NCI-H748 treated with DMSO at 0.1 percent for 48 hours (cell line): ENCODE measurements around the gene UVSSA.
"Not testable (repeated sequence)": the region's sequence is repeated elsewhere in the genome, so short reads cannot be mapped to it uniquely, and the experiment has no call there.

Source experiments
- DNase-seq: peaks from one replicate; lab custom pipeline; 2025; lab: John Stamatoyannopoulos, UW

The UVSSA gene

GRCh38 chr4:1421657-1422056 lies 74.6 kb downstream of the UVSSA start:
- no peak for DNase-seq

DNA sequence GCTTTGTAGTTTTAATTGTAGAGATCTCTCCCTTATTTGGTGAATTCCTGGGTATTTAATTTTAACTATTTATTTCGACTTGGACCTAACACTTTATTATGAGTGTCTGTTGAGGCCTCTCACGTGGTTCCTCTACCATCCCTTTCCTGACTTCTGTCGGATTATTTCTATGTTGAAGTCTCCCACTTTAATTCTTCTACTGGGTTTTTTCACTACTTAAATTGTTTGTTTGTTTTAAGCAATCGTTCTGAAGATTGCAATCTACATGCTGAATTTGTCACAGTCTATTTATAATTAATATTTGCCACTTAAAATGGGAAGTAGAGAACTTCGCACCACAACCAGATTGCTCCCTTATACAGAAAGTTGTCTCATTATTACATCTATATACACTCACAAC lies 80.0 kb downstream of the UVSSA start:
- DNase-seq, result no peak

DNA sequence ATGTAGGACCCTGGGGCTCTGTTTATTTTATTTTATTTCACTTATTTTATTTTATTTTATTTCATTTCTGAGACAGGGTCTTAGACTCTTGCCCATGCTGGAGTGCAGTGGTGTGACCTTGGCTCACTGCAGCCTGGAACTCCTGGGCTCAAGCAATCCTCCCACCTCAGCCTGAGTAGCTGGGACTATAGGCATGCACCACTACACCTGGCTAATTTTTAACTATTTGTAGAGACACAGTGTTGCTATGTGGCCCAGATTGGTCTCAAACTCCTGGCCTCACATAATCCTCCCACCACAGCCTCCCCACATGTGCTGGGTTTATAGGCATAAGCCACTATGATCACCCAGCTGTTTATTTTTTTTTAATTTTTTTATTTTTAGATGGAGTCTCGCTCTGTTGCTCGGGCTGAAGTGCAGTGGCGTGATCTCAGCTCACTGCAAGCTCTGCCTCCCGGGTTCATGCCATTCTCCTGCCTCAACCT lies 96.7 kb downstream of the UVSSA start:
- not testable (repeated sequence) for DNase-seq
